ENCODE measurements around the gene C2orf49.

DNA sequence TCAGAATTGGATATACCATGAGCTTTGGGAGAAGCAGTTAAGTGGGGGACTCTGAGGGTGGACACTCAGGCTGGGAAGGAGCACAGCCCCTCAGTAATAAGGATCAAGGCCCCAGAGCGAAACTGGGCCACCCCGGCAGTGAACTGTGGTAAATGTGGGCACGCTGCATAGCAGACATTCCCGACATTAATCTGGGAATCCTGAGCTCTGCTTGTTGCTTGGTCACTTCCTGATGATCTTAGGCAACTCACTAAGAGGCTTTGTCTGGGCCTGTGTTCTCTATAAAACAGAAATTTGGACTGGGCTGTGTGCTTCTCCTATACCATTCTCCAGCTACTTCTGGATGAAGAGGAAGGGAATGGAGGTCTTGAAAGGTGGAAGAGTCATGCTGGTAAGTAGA is 12.6 kb upstream of the C2orf49 start:
- TF ChIP-seq POLR2A (IDR thresholded peaks at IDR 0.05; ENCODE audit: low read depth, low read length) (no peak), TAF1 (IDR thresholded peaks at IDR 0.05; ENCODE audit: borderline replicate concordance, low read depth, low read length) (no peak)

Data from GM12892 (cell line).